ENCODE measurements around the gene NR3C1. TPM values are rescaled to one million over a fixed set of nuclear protein-coding genes. Genes with fewer than 3 reads are reported as not detected.

The NR3C1 gene
- total and polyA plus RNA-seq, 2 donors (not counting 1 experiment from before 2014, with no cell fraction given), result 17.6 to 218 TPM

DNA sequence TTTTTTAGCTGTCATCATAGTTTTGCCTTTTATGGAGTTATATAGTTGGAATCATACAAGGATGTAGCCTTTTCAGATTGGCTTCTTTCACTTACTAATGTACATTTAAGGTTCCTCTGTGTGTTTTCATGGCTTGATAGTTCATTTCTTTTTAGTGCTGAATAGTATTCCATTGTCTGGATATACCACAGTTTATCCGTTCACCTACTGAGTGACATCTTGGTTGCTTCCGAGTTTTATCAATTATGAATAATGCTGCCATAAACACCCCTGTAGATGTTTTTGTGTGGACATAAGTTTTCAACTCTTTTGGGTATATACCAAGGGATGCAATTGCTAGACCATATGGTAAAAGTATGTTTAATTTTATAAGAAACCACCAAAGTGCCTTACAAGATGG, 136.3 kb downstream of the NR3C1 start:
- no peak overlapping the region for H3K4me2 ChIP-seq (replicated peaks; ENCODE audit: low read depth, low read length, poor library complexity, severe bottlenecking)
- intact Hi-C loops (cut with micrococcal nuclease), result no loop called here
- Mint-ChIP-seq H3K4me3 (no peak overlapping the region), H3K27me3 (no peaks in the 10 kb centered on the region), H3K27ac (no peak overlapping the region), H3K9me3 (ENCODE audit: insufficient read depth) (peaks cover 18% of the 10 kb centered on the region), H3K4me1 (no peaks in the 10 kb centered on the region)
- no CpG with 5 or more reads among the region's 2 CpGs for WGBS (ENCODE audit: insufficient coverage)
- POLR2A ChIA-PET, result no interaction called here
- H3K9me3 ChIP-seq (ENCODE audit: control extremely low read depth in 1 of 3, control insufficient read depth in 2 of 3, insufficient read depth in 1 of 3, low read length in 2 of 3), result peaks cover 4 to 12% (median 8%) of the 10 kb centered on the region in 3 donors
- H3K4me1 ChIP-seq (ENCODE audit: control insufficient read depth in 2 of 2, insufficient read depth in 2 of 2, low read length in 2 of 2), result no peaks in the 10 kb centered on the region
- no peak overlapping the region for H3K4me3 ChIP-seq (ENCODE audit: control extremely low read depth in 1 of 5, extremely low read depth in 1 of 5, insufficient read depth in 1 of 5, low read depth in 2 of 5, low read length in 4 of 5)
- ATAC-seq (ENCODE audit: low read depth) (no peak), DNase-seq (no peak)
- H3K27ac ChIP-seq (ENCODE audit: low read length in 2 of 2), result no peak overlapping the region
- H2AFZ ChIP-seq (ENCODE audit: insufficient read depth, low read depth, low read length, poor library complexity, severe bottlenecking), result no peak overlapping the region
- CTCF ChIA-PET, result no interaction called here
- no peaks in the 10 kb centered on the region for H3K36me3 ChIP-seq (replicated peaks in 1 of 2; ENCODE audit: control extremely low read depth in 1 of 2, control insufficient read depth in 1 of 2, extremely low read depth in 1 of 2, insufficient read depth in 2 of 2, low read length in 1 of 2)
- no peak for TF ChIP-seq EZH2 (IDR thresholded peaks at IDR 0.05; ENCODE audit: borderline replicate concordance, insufficient read depth, low read depth, low read length, poor library complexity, severe bottlenecking)
- TF ChIP-seq, protein P1, sequence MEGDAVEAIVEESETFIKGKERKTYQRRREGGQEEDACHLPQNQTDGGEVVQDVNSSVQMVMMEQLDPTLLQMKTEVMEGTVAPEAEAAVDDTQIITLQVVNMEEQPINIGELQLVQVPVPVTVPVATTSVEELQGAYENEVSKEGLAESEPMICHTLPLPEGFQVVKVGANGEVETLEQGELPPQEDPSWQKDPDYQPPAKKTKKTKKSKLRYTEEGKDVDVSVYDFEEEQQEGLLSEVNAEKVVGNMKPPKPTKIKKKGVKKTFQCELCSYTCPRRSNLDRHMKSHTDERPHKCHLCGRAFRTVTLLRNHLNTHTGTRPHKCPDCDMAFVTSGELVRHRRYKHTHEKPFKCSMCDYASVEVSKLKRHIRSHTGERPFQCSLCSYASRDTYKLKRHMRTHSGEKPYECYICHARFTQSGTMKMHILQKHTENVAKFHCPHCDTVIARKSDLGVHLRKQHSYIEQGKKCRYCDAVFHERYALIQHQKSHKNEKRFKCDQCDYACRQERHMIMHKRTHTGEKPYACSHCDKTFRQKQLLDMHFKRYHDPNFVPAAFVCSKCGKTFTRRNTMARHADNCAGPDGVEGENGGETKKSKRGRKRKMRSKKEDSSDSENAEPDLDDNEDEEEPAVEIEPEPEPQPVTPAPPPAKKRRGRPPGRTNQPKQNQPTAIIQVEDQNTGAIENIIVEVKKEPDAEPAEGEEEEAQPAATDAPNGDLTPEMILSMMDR (IDR thresholded peaks at IDR 0.05), result no peak
- no peaks in the 10 kb centered on the region for H4K20me1 ChIP-seq (ENCODE audit: control insufficient read depth, insufficient read depth, low read length, poor library complexity, severe bottlenecking)
- no peaks in the 10 kb centered on the region for H3K27me3 ChIP-seq (replicated peaks in 1 of 4; ENCODE audit: control extremely low read depth in 1 of 4, control insufficient read depth in 3 of 4, insufficient read depth in 4 of 4, low read length in 3 of 4)
- no peaks in the 10 kb centered on the region for H3K79me2 ChIP-seq (ENCODE audit: control insufficient read depth, insufficient read depth, low read length)
- no peak overlapping the region for H3K9ac ChIP-seq (ENCODE audit: low read length)

DNA sequence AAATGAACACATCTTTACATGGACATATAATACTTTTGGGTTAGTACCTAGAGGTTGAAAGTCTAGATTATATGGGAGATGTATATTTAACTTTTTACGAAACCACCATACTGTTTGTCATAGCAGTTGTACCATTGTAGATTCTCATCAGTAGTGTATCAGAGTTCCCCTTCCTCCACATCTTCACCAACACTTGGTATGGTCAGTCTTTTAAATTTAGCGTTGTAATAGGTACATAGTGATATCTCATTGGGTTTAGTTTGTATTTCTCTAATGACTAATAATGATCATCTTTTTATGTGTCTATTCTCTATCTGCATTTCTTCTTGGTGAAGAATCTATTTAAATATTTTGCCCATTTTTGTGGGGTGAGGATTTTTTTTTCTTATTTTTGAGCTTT, 137.5 kb downstream of the NR3C1 start:
- no peak overlapping the region for H3K4me2 ChIP-seq (replicated peaks; ENCODE audit: low read depth, low read length, poor library complexity, severe bottlenecking)
- H3K27ac Mint-ChIP-seq, result no peak overlapping the region
- H3K9ac ChIP-seq (ENCODE audit: low read length), result no peak overlapping the region
- DNase-seq, result no peak
- ChIA-PET CTCF (no interaction called here), POLR2A (no interaction called here)
- H3K9me3 Mint-ChIP-seq (ENCODE audit: insufficient read depth), result peaks cover 18% of the 10 kb centered on the region
- H3K4me1 Mint-ChIP-seq, result no peaks in the 10 kb centered on the region
- H3K4me1 ChIP-seq (ENCODE audit: control insufficient read depth in 2 of 2, insufficient read depth in 2 of 2, low read length in 2 of 2), result no peaks in the 10 kb centered on the region
- intact Hi-C loops (cut with micrococcal nuclease), result no loop called here
- WGBS (ENCODE audit: insufficient coverage), result no CpG with 5 or more reads among the region's 2 CpGs
- peaks cover 4 to 12% (median 8%) of the 10 kb centered on the region in 3 donors for H3K9me3 ChIP-seq (ENCODE audit: control extremely low read depth in 1 of 3, control insufficient read depth in 2 of 3, insufficient read depth in 1 of 3, low read length in 2 of 3)
- TF ChIP-seq, protein P1 (IDR thresholded peaks at IDR 0.05), result no peak
- TF ChIP-seq EZH2 (IDR thresholded peaks at IDR 0.05; ENCODE audit: borderline replicate concordance, insufficient read depth, low read depth, low read length, poor library complexity, severe bottlenecking), result no peak
- H3K36me3 ChIP-seq (replicated peaks in 1 of 2; ENCODE audit: control extremely low read depth in 1 of 2, control insufficient read depth in 1 of 2, extremely low read depth in 1 of 2, insufficient read depth in 2 of 2, low read length in 1 of 2), result no peaks in the 10 kb centered on the region
- ATAC-seq (ENCODE audit: low read depth), result no peak
- H3K79me2 ChIP-seq (ENCODE audit: control insufficient read depth, insufficient read depth, low read length), result no peaks in the 10 kb centered on the region
- H4K20me1 ChIP-seq (ENCODE audit: control insufficient read depth, insufficient read depth, low read length, poor library complexity, severe bottlenecking), result no peaks in the 10 kb centered on the region
- no peak overlapping the region for H2AFZ ChIP-seq (ENCODE audit: insufficient read depth, low read depth, low read length, poor library complexity, severe bottlenecking)
- H3K4me3 Mint-ChIP-seq, result no peak overlapping the region
- H3K27me3 ChIP-seq (replicated peaks in 1 of 4; ENCODE audit: control extremely low read depth in 1 of 4, control insufficient read depth in 3 of 4, insufficient read depth in 4 of 4, low read length in 3 of 4), result no peaks in the 10 kb centered on the region
- no peak overlapping the region for H3K27ac ChIP-seq (ENCODE audit: low read length in 2 of 2)
- no peaks in the 10 kb centered on the region for H3K27me3 Mint-ChIP-seq
- no peak overlapping the region for H3K4me3 ChIP-seq (ENCODE audit: control extremely low read depth in 1 of 5, extremely low read depth in 1 of 5, insufficient read depth in 1 of 5, low read depth in 2 of 5, low read length in 4 of 5)
